Mesendoderm (in vitro differentiated cells): Measurements from ENCODE around the gene UGT1A4.

Experiments used
- DNase-seq: peaks from one replicate; pipeline ENCODE4 v3.0.0; 2013
- H2AK5ac ChIP-seq: 2 replicates; pipeline ENCODE4 v1.6.1; 2013; ENCODE audit warnings: low read length, inconsistent platforms
- H2BK120ac ChIP-seq: 2 replicates; pipeline ENCODE4 v1.6.1; 2013; ENCODE audit warnings: low read depth, mild to moderate bottlenecking, low read length, moderate library complexity, mixed read lengths
- H2BK15ac ChIP-seq: replicated peaks from 2 replicates; pipeline ENCODE4 v1.6.1; 2013; ENCODE audit warnings: low read depth, mild to moderate bottlenecking, moderate library complexity
- H2BK5ac ChIP-seq: 2 replicates; pipeline ENCODE4 v1.6.1; 2013; ENCODE audit warnings: low read length, inconsistent platforms
- H3K18ac ChIP-seq: 2 replicates; pipeline ENCODE4 v1.6.1; 2013; ENCODE audit warnings: mild to moderate bottlenecking, low read length, mixed read lengths
- H3K23ac ChIP-seq: one replicate; pipeline ENCODE4 v1.6.1; 2013; ENCODE audit warnings: low read length
- H3K27ac ChIP-seq: 2 replicates; pipeline ENCODE4 v1.5.1; 2013; ENCODE audit warnings: low read depth, mild to moderate bottlenecking, inconsistent platforms, low read length, moderate library complexity
- H3K27me3 ChIP-seq: 2 replicates; pipeline ENCODE4 v1.6.1; 2013; ENCODE audit warnings: low read length, control low read depth, mild to moderate bottlenecking, inconsistent platforms; ENCODE audit not compliant: insufficient read depth, poor library complexity
- H3K36me3 ChIP-seq: 2 replicates; pipeline ENCODE4 v1.6.1; 2013; ENCODE audit warnings: low read length, inconsistent platforms; ENCODE audit not compliant: control insufficient read depth, insufficient read depth
- H3K4ac ChIP-seq: one replicate; pipeline ENCODE4 v1.6.1; 2013; ENCODE audit warnings: low read depth, mild to moderate bottlenecking, low read length, moderate library complexity
- H3K4me1 ChIP-seq: 2 replicates; pipeline ENCODE4 v1.6.1; 2013; ENCODE audit warnings: low read depth, low read length, inconsistent platforms; ENCODE audit not compliant: control insufficient read depth
- H3K4me2 ChIP-seq: 2 replicates; pipeline ENCODE4 v1.6.1; 2013; ENCODE audit warnings: low read length
- H3K4me3 ChIP-seq: 2 replicates; pipeline ENCODE4 v1.5.1; 2013; ENCODE audit warnings: mild to moderate bottlenecking, low read length
- H3K56ac ChIP-seq: one replicate; pipeline ENCODE4 v1.6.1; 2013; ENCODE audit warnings: low read length
- H3K79me1 ChIP-seq: 2 replicates; pipeline ENCODE4 v1.6.1; 2013; ENCODE audit warnings: low read length, inconsistent platforms
- H3K79me2 ChIP-seq: 2 replicates; pipeline ENCODE4 v1.6.1; 2013; ENCODE audit warnings: mild to moderate bottlenecking, low read length; ENCODE audit not compliant: control insufficient read depth, insufficient read depth
- H3K9ac ChIP-seq: 2 replicates; pipeline ENCODE4 v1.6.1; 2013; ENCODE audit warnings: low read length, inconsistent platforms
- H4K5ac ChIP-seq: one replicate; pipeline ENCODE4 v1.6.1; 2013; ENCODE audit warnings: low read length
- H4K8ac ChIP-seq: one replicate; pipeline ENCODE4 v1.6.1; 2013; ENCODE audit warnings: low read depth, mild to moderate bottlenecking, control low read depth, low read length, moderate library complexity
- WGBS: extraction: QIAGEN DNeasy Blood & Tissue Kit; methylation state at CpG from one replicate; pipeline ENCODE4 v1.1.7; 2013; ENCODE audit warnings: low lambda C conversion rate, missing lambda C conversion rate; ENCODE audit not compliant: insufficient coverage; ENCODE audit errors: extremely low coverage; 5-methylcytosine and 5-hydroxymethylcytosine counted together

Gene UGT1A4

DNA sequence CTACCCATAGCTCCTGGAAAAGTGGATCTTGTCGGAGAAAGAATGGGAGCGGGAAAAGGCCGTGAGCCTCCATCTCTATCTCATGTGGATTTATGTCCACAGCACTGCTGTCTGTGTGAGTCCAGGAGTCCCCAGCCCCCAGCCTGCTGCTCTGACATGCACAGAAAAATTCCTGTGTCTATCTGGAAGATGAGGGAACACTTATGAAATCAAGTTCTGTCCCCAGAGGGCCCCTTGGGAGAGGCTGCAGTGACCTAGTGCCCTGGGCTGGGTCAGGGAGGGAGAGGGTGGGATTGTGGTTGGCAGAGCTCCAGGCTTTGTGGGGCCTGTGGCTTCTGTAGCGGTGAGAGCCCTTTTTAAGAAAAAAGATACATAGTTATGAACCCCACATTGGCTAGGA lies 98.2 kb downstream of the UGT1A4 start:
- no peak overlapping the region for H3K4ac ChIP-seq
- no peak overlapping the region for H3K56ac ChIP-seq
- no peak overlapping the region for H3K4me2 ChIP-seq
- H3K9ac ChIP-seq = no peak overlapping the region
- DNase-seq = no peak
- no peak overlapping the region for H4K5ac ChIP-seq
- no peaks in the 10 kb centered on the region for H3K27me3 ChIP-seq
- WGBS = no CpG with 5 or more reads among the region's 4 CpGs
- no peak overlapping the region for H2BK15ac ChIP-seq
- H3K79me1 ChIP-seq = no peaks in the 10 kb centered on the region
- H3K18ac ChIP-seq = no peak overlapping the region
- no peak overlapping the region for H3K23ac ChIP-seq
- H2BK5ac ChIP-seq = no peak overlapping the region
- no peak overlapping the region for H3K27ac ChIP-seq
- no peaks in the 10 kb centered on the region for H3K4me1 ChIP-seq
- H3K36me3 ChIP-seq = no peaks in the 10 kb centered on the region
- H2AK5ac ChIP-seq = no peak overlapping the region
- H3K79me2 ChIP-seq = no peaks in the 10 kb centered on the region
- H2BK120ac ChIP-seq = no peak overlapping the region
- H3K4me3 ChIP-seq = no peak overlapping the region
- H4K8ac ChIP-seq = no peak overlapping the region

DNA sequence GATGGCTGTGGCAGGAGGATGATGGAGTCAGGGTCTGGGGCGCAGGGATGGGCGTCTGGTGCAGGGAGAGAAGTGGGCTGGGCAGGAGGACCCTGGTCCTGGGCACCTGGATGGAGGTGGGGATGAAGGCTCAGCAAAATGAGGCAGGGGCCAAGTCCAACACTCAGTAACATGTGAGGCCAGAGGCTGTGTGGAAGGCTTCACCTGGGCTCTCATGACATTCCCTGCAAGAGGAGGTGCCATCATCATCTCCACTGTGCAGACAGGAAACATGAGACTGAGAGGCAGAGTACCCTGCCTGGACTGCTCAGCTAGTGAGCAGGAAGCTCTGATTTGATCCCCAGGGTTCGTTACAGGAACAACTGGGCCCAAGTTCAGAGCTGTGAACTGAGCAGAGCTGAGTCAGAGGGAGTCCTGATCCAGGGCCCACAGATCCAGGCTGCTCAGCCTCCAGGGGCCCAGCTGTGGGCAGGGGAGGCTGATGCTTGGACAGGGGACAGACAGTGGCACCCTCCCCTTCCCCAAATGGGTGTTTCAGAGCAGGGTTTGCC lies 98.9 kb downstream of the UGT1A4 start:
- no peak overlapping the region for H3K56ac ChIP-seq
- H4K5ac ChIP-seq = no peak overlapping the region
- H3K4me3 ChIP-seq = no peak overlapping the region
- no peak overlapping the region for H2BK120ac ChIP-seq
- no peak for DNase-seq
- no peak overlapping the region for H3K18ac ChIP-seq
- no peak overlapping the region for H3K27ac ChIP-seq
- no peak overlapping the region for H3K4me2 ChIP-seq
- no peaks in the 10 kb centered on the region for H3K79me1 ChIP-seq
- no peak overlapping the region for H4K8ac ChIP-seq
- H2BK5ac ChIP-seq = no peak overlapping the region
- no peaks in the 10 kb centered on the region for H3K79me2 ChIP-seq
- H3K4me1 ChIP-seq = no peaks in the 10 kb centered on the region
- H3K23ac ChIP-seq = no peak overlapping the region
- H2BK15ac ChIP-seq = no peak overlapping the region
- no peak overlapping the region for H3K4ac ChIP-seq
- H3K27me3 ChIP-seq = no peaks in the 10 kb centered on the region
- H3K36me3 ChIP-seq = no peaks in the 10 kb centered on the region
- no peak overlapping the region for H2AK5ac ChIP-seq
- WGBS = no CpG with 5 or more reads among the region's 3 CpGs
- no peak overlapping the region for H3K9ac ChIP-seq

DNA sequence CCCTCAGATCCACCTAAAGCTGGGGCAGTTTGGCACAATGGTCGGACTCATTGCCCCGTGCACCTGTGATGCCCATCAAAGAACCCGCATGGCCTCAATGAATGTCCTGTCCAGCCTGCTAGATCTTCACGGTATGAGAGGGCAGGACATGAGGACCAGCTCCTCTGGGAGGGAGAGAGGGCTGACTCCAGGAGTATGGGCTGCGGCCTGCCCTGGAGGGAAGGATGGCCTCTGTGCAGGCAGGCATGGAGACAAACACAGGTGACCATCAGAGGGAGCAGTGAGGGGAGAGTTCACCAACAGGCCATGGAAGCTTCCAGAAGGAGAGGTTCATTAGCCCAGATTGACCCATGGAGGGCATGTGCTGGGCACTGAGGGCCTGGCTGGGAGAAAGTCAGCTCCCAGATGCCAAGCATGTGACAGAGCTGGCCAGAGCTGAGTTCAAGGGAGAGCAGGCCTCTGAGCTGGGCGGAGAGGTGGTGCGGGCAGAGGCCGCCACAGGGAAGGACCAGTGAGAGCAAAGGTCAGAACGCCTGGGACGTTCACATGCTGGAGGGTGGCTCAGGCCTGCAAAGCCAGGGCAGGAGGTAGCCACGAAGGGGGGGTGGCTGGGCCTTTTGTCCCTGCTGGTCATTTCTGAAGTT lies 99.6 kb downstream of the UGT1A4 start:
- H3K27me3 ChIP-seq = no peaks in the 10 kb centered on the region
- no peak overlapping the region for H3K9ac ChIP-seq
- H3K18ac ChIP-seq = no peak overlapping the region
- no peak overlapping the region for H3K23ac ChIP-seq
- no peak overlapping the region for H4K5ac ChIP-seq
- no peak overlapping the region for H3K4ac ChIP-seq
- H3K79me1 ChIP-seq = no peaks in the 10 kb centered on the region
- H2AK5ac ChIP-seq = no peak overlapping the region
- no peak overlapping the region for H4K8ac ChIP-seq
- H3K27ac ChIP-seq = no peak overlapping the region
- H3K4me1 ChIP-seq = no peaks in the 10 kb centered on the region
- H2BK120ac ChIP-seq = no peak overlapping the region
- H3K56ac ChIP-seq = no peak overlapping the region
- no peak overlapping the region for H3K4me2 ChIP-seq
- no peaks in the 10 kb centered on the region for H3K36me3 ChIP-seq
- no peaks in the 10 kb centered on the region for H3K79me2 ChIP-seq
- DNase-seq = no peak
- no peak overlapping the region for H2BK5ac ChIP-seq
- no peak overlapping the region for H3K4me3 ChIP-seq
- no CpG with 5 or more reads among the region's 11 CpGs for WGBS
- no peak overlapping the region for H2BK15ac ChIP-seq

DNA sequence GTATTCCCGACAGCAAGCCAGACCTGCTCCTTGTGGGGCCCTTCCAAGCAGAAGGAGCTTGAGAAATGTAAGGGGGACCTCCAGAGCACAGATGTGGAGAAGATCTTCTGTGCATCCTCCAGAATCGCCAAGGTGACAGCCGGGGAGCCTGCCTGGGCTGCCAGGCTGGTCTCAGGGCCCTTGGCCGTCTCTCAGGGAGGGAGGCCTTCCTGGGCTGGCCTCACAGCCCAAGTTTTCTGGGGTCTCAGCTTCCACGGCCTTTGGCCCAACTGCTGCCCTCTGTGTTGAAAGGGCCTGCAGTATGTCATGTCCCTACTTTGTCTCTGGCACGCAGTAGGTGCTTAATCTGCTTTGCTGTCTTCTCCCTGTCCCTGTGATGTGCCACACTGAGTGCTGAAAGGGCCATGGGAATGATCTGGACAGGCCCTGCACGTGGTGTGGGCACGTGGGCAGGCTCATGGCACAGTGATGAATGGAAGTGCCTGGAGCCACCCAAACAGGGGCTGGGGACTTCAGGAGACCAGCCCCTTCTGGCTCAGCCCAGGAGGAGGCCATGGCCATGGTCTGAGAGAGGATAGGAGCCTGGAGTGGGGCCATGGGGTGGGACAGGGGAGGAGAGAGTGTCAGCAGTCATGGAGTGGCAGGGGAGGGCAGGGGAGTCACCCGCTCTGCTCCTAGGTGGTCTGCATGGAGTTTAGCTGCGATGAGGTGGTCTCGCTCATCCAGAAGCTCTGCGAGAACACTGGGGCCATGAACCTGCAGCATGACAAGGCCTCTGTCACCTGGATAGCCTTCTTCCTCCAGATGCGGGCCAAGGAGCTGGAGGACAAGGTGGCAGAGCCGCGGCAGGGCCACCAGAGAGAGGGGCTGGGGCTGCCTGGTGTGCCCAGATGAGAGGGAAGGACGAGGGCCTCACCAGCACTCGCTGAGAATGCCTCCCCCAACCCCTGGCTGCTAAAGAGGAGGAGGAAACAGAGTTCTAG lies 100.4 kb downstream of the UGT1A4 start:
- WGBS = no CpG with 5 or more reads among the region's 17 CpGs
- Histone ChIP-seq H2AK5ac (no peak overlapping the region), H3K36me3 (no peaks in the 10 kb centered on the region)

DNA sequence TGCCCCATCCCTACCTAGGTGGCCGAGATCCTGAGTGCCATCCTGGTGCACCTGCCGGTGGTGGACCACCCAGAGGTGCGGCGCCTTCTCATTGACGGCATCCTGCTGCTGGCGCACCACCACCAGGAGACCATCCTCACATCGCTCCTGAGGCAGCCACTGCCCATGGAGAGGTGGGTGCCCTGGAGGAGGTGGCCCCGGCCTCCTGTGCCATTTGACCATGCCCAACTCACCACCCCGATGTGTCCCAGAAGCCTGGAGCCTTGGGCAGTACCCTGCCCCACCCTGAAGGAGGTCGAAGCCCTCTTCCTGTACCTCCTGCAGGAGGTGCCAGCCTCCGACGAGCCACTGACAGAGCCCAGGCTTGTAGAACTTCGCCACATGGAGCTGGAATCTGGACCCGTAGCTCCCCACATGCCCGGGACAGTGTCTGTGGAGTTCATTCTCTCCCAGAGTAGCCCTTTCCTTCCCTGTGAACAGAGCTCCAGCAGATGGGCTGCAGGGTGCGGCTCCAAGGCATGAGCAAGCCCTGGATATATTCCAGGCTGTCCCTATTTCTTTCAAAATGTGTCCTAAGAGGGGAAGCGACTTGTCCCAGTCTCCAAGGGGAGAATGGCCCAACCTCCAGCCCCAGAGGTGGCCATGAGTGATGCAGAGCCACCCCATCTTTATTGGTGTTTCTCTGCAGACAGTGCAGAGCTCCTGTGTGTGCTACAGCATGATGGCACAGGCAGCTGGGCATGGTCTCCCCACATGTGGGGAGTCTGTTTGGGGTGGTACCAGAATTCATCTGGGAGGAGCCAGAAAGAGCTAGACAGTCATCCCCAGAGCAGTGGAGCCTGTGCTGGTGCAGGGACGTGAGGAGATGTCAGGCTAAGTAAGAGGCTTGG lies 101.6 kb downstream of the UGT1A4 start:
- H3K36me3 ChIP-seq = no peaks in the 10 kb centered on the region
- H2BK120ac ChIP-seq = no peak overlapping the region
- WGBS = no CpG with 5 or more reads among the region's 18 CpGs
- no peak overlapping the region for H3K56ac ChIP-seq
- no peak overlapping the region for H2AK5ac ChIP-seq
- H4K5ac ChIP-seq = no peak overlapping the region
- H3K4me3 ChIP-seq = no peak overlapping the region
- H3K4ac ChIP-seq = no peak overlapping the region
- no peak overlapping the region for H3K27ac ChIP-seq
- H3K18ac ChIP-seq = no peak overlapping the region
- H4K8ac ChIP-seq = no peak overlapping the region
- H2BK5ac ChIP-seq = no peak overlapping the region
- H3K23ac ChIP-seq = no peak overlapping the region
- H3K9ac ChIP-seq = no peak overlapping the region
- no peak for DNase-seq
- H2BK15ac ChIP-seq = no peak overlapping the region
- H3K4me1 ChIP-seq = no peaks in the 10 kb centered on the region
- no peak overlapping the region for H3K4me2 ChIP-seq
- no peaks in the 10 kb centered on the region for H3K79me2 ChIP-seq
- no peaks in the 10 kb centered on the region for H3K79me1 ChIP-seq
- H3K27me3 ChIP-seq = no peaks in the 10 kb centered on the region

More for the DNA sequence above, 100.4 kb downstream of the UGT1A4 start:
- Histone ChIP-seq H4K8ac (no peak overlapping the region), H4K5ac (no peak overlapping the region), H3K4ac (no peak overlapping the region), H2BK5ac (no peak overlapping the region), H3K79me2 (no peaks in the 10 kb centered on the region), H2BK120ac (no peak overlapping the region), H3K27ac (no peak overlapping the region), H3K18ac (no peak overlapping the region), H3K27me3 (no peaks in the 10 kb centered on the region), H3K9ac (no peak overlapping the region), H2BK15ac (no peak overlapping the region), H3K79me1 (no peaks in the 10 kb centered on the region), H3K23ac (no peak overlapping the region), H3K4me1 (no peaks in the 10 kb centered on the region), H3K56ac (no peak overlapping the region), H3K4me3 (no peak overlapping the region), H3K4me2 (no peak overlapping the region)
- DNase-seq = no peak
